Fibroblast of the aortic adventitia (primary cell): ENCODE results near the gene TFF1. TPM values are rescaled to one million over a fixed set of nuclear protein-coding genes. Genes with fewer than 3 reads are reported as not detected.

Source experiments
- DNase-seq: peaks from one replicate; pipeline ENCODE4 v3.0.0-alpha.2; 2010; ENCODE audit warnings: low read depth
- H3K4me3 ChIP-seq: 2 replicates; pipeline ENCODE4 v1.5.1; 2011; ENCODE audit warnings: low read depth, mild to moderate bottlenecking, control low read depth, low read length, moderate library complexity
- total RNA-seq: library from RNA; depleted of rRNA; stranded (reverse); fragments of >200 nt; gene quantifications from 2 replicates; pipeline ENCODE4 v1.2.3, GENCODE V29; 2012; ENCODE audit warnings: low replicate concordance
- TF ChIP-seq, protein P1 (sequence below): IDR thresholded peaks from 2 replicates; pipeline ENCODE4 v1.5.1; 2011; ENCODE audit warnings: mild to moderate bottlenecking, low read length, control low read depth, inconsistent platforms; ENCODE audit not compliant: insufficient read depth

The TFF1 gene
- total RNA-seq, 1 donor: not detected

GRCh38 chr21:42316891-42317290, 49.4 kb downstream of the TFF1 start:
- TF ChIP-seq, protein P1, sequence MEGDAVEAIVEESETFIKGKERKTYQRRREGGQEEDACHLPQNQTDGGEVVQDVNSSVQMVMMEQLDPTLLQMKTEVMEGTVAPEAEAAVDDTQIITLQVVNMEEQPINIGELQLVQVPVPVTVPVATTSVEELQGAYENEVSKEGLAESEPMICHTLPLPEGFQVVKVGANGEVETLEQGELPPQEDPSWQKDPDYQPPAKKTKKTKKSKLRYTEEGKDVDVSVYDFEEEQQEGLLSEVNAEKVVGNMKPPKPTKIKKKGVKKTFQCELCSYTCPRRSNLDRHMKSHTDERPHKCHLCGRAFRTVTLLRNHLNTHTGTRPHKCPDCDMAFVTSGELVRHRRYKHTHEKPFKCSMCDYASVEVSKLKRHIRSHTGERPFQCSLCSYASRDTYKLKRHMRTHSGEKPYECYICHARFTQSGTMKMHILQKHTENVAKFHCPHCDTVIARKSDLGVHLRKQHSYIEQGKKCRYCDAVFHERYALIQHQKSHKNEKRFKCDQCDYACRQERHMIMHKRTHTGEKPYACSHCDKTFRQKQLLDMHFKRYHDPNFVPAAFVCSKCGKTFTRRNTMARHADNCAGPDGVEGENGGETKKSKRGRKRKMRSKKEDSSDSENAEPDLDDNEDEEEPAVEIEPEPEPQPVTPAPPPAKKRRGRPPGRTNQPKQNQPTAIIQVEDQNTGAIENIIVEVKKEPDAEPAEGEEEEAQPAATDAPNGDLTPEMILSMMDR: no peak
- no peak overlapping the region for H3K4me3 ChIP-seq
- no peak for DNase-seq

DNA sequence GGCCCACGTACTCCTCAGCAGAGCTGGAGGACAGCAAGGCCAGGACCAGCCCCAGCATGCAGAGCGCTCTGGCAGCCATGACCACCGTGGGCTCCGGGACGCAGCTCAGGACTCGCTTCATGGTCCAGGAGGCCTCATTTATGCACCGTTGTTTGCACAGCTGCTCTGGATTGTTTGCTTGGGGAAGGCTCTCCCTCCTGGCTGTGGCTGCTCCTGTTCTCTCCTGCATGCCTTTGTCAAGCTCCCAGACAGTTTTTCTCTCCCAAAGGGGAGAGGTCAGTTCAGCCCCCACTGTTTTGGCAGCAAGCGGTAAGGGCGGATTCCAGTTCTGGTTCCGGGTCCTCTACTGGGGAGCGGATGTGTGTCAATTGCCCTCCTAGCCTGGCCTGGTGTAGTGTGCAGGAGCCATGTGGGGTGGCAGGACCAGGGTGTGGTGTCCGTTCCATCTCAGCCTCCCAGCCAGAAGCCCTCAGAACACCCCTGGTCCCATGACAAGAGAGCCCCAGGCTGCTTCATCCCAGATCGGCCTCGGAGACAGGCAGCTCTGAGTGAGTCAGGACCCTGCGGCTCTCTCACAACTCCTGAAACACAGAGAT, 50.9 kb downstream of the TFF1 start, which contains the start of gene TFF3:
Gene TFF3, minus strand, starts transcription at position 114 of the 596 bp plus-strand sequence. Its CDS starts 35 bp downstream, at position 79.
- DNase-seq: no peak
- TF ChIP-seq, protein P1: no peak
- H3K4me3 ChIP-seq: no peak within 1 kb of the TSS

GRCh38 chr21:42314616-42315295, 51.6 kb downstream of the TFF1 start:
- DNase-seq: no peak
- no peak overlapping the region for H3K4me3 ChIP-seq
- TF ChIP-seq, protein P1: no peak

GRCh38 chr21:42313501-42313969, 52.8 kb downstream of the TFF1 start:
- TF ChIP-seq, protein P1: no peak
- H3K4me3 ChIP-seq: no peak overlapping the region
- DNase-seq: no peak

DNA sequence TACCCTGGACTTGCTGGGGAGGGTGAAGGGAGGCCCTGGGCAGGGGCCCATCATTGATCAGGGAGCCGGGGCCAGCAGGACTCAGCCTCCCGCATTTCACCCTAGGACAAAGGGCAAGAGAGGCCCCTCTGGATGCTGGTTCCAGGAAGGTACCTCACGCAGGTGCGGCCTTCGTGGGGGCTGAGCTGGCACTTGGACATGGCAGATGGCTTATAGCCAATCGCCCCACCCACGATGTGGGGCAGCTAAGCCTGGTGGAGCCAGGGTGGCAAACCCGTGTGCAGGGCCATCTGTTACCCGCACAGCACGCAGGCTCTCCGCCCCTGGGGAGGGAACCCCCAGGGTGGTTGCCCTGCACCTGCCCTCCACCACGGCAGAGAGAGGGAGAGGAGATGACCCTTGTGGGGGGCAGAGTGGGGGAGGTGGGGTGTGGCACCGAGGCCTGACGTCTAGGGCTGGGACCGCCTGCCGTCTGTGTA, 53.7 kb downstream of the TFF1 start:
- TF ChIP-seq, protein P1: no peak
- no peak for DNase-seq
- no peak overlapping the region for H3K4me3 ChIP-seq

Other genes starting within 250 kb of the TFF1 start
- gene ABCG1, start 147.4 kb downstream of the TFF1 start, total RNA-seq: 0.08 and 0.09 TPM in 2 replicates
- gene TFF3, start 51.1 kb downstream of the TFF1 start, total RNA-seq: not detected in 2 replicates
- not detected in 2 replicates for gene TFF2, start 15.5 kb downstream of the TFF1 start, total RNA-seq
- not detected in 2 replicates for gene TMPRSS3, start 29.5 kb upstream of the TFF1 start, total RNA-seq
- not detected in 2 replicates for gene UBASH3A, start 37.4 kb upstream of the TFF1 start, total RNA-seq
- 0.16 TPM in 1 of 2 replicates, not detected in the other for gene RSPH1, start 129.7 kb upstream of the TFF1 start, total RNA-seq
- 0.27 and 2.5 TPM in 2 replicates for gene SLC37A1, start 147.3 kb upstream of the TFF1 start, total RNA-seq